WI38 (cell line): ENCODE measurements around the gene BABAM2.
"Not testable (repeated sequence)": the region's sequence is repeated elsewhere in the genome, so short reads cannot be mapped to it uniquely, and the experiment has no call there.

Source experiments
- H3K4me3 ChIP-seq: 2 replicates; pipeline ENCODE4 v1.5.1; 2011; ENCODE audit warnings: low read depth, mild to moderate bottlenecking, control low read depth, low read length
- TF ChIP-seq, protein P1 (sequence below): IDR thresholded peaks from 2 replicates; pipeline ENCODE4 v1.5.1; 2012; ENCODE audit warnings: low read depth, mild to moderate bottlenecking, control low read depth, low read length

The BABAM2 gene

DNA sequence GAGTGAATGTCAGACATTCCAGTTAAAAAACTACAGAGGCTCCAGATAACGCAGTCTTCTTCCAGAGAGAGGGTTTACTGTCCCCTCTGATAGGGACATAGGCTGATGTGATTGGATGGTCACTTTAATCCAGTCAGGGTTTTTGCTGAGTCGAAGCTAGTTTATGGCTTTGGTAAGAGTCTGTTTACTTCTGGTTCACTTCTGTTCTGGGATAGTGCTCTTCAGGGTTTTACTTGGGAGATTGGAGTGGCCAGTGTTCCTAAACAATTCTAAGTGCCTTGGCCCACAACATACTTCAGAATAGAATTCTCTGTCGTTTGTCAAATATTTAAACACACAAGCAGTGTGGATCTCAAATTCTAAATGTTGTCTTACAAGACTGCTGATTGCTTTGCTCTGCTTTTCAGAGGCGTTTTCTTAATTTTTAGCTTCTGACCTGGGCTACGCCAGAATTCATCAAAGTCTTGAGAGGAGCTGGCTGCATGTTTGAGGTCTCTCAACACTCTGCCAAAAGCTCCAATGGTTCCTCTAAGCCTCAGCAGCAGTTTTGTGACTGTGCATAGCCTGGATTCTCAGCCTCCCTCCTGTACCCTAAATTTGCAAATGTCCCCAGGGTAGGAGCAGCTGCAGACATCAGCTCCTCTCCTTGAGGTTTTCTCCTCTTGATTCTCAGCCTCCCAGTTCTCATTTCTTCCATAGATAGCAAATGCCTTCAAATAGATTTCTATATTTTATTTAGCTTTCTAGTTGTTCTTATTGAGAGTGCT is 105.8 kb downstream of the BABAM2 start:
- TF ChIP-seq, protein P1, sequence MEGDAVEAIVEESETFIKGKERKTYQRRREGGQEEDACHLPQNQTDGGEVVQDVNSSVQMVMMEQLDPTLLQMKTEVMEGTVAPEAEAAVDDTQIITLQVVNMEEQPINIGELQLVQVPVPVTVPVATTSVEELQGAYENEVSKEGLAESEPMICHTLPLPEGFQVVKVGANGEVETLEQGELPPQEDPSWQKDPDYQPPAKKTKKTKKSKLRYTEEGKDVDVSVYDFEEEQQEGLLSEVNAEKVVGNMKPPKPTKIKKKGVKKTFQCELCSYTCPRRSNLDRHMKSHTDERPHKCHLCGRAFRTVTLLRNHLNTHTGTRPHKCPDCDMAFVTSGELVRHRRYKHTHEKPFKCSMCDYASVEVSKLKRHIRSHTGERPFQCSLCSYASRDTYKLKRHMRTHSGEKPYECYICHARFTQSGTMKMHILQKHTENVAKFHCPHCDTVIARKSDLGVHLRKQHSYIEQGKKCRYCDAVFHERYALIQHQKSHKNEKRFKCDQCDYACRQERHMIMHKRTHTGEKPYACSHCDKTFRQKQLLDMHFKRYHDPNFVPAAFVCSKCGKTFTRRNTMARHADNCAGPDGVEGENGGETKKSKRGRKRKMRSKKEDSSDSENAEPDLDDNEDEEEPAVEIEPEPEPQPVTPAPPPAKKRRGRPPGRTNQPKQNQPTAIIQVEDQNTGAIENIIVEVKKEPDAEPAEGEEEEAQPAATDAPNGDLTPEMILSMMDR: no peak
- no peak overlapping the region for H3K4me3 ChIP-seq

- no peak overlapping the region for H3K4me3 ChIP-seq
- TF ChIP-seq, protein P1: no peak
Measured at GRCh38 chr2:28000287-28000686, 109.8 kb downstream of the BABAM2 start.

DNA sequence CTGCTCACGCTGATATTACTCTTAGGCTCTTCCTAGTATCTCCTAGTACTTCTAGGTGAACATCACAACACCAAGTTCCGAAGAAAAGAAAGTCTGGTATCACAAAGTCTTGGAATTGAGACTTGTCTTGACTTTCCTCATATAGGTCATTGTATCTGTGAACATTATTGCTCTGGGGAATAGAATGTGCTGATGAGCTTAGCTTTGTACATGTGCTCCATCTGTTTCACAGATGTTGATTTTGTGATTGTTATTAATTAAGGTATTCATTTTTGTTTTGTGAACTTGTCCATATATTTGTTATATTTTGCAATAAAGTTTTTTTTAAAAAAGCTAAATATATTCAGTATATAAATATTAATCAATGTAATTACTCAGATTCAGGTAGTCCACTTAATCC is 111.7 kb downstream of the BABAM2 start:
- H3K4me3 ChIP-seq: no peak overlapping the region
- TF ChIP-seq, protein P1: no peak

DNA sequence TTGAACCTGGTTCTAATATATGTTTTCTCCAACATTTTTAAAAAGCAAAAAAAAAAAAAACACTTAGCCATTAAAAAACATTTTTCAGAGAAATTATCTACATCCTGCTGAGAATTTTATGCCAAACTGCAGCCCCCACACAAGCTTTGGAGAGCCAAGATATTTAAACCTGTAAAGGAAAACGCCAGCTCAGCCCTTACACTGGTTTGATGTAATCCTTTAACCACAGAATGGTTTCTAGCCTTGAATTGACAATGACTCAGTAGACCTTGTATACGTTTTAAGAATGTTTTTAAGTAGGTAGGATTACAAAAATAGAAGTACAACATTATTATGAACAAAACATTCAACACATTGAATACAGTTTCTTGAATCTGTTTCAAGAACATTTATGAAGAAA is 113.6 kb downstream of the BABAM2 start:
- TF ChIP-seq, protein P1: no peak
- no peak overlapping the region for H3K4me3 ChIP-seq

DNA sequence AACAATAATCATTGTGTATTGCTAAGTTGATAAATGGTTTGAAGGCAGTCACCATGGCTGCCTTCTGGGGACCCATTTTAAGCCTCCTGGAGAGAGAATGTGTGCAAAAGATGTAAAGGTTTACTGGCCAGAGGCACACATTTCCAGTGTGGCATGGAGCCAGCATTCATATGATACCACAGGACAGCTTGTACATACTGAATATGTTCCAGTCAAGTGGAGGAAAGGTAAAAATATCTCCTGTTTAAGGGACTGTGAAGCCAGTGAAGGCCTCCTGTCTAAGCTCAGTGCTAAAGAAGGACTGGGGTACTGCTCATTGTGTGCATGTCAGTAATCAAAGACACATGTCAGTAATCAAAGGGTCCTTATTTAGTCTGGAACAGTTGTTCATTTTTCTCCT is 119.2 kb downstream of the BABAM2 start:
- TF ChIP-seq, protein P1: no peak
- H3K4me3 ChIP-seq: no peak overlapping the region

GRCh38 chr2:28011322-28011737 is 120.8 kb downstream of the BABAM2 start:
- TF ChIP-seq, protein P1: no peak
- no peak overlapping the region for H3K4me3 ChIP-seq

GRCh38 chr2:28018474-28018873 is 127.9 kb downstream of the BABAM2 start:
- not testable (repeated sequence) for H3K4me3 ChIP-seq

DNA sequence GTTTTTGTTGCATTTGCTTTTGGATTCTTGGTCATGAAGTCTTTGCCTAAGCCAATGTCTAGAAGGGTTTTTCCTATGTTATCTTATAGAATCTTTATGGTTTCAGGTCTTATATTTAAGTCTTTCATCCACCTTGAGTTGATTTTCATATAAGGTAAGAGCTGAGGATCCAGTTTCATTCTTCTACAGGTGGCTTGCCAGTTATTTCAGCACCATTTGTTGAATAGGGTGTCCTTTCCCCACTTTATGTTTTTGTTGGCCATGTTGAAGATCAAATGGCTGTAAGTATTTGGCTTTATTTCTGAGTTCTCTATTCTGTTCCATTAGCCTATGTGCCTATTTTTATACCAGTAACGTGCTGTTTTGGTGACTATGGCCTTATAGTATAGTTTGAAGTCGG is 129.0 kb downstream of the BABAM2 start:
- H3K4me3 ChIP-seq: not testable (repeated sequence)
